AG10803 (cell line): ENCODE measurements around the gene TGFB1.
"Not testable (repeated sequence)": the region's sequence is repeated elsewhere in the genome, so short reads cannot be mapped to it uniquely, and the experiment has no call there.

Experiments
- DNase-seq: peaks from one replicate; pipeline ENCODE4 v3.0.0; 2010; ENCODE audit warnings: low read depth
- H3K4me3 ChIP-seq: 2 replicates; pipeline ENCODE4 v1.5.1; 2011; ENCODE audit warnings: mild to moderate bottlenecking, low read length, control low read depth
- CTCF ChIP-seq: conservative IDR thresholded peaks from 2 replicates; pipeline ENCODE4 v1.5.1; 2011; ENCODE audit warnings: mild to moderate bottlenecking, low read length, control low read depth, inconsistent platforms

TGFB1 gene

GRCh38 chr19:41294393-41294792 is 59.3 kb downstream of the TGFB1 start:
- no peak overlapping the region for H3K4me3 ChIP-seq
- no peak for TF ChIP-seq CTCF
- DNase-seq: no peak

GRCh38 chr19:41289814-41290213 is 63.9 kb downstream of the TGFB1 start:
- DNase-seq, H3K4me3 ChIP-seq: not testable (repeated sequence)

GRCh38 chr19:41288673-41289530 is 64.8 kb downstream of the TGFB1 start:
- no peak overlapping the region for H3K4me3 ChIP-seq
- TF ChIP-seq CTCF: no peak

More at GRCh38 chr19:41288673-41289530, 64.8 kb downstream of the TGFB1 start:
- DNase-seq: no peak
